Osteoblast (primary cell): Measurements from ENCODE around the gene SERPINF2. TPM values are rescaled to one million over a fixed set of nuclear protein-coding genes. Genes with fewer than 3 reads are reported as not detected.
"Not testable (repeated sequence)": the region's sequence is repeated elsewhere in the genome, so short reads cannot be mapped to it uniquely, and the experiment has no call there.

Experiments
- DNase-seq: peaks from one replicate; pipeline ENCODE4 v3.0.0; 2011; ENCODE audit warnings: low spot score, mixed read lengths; ENCODE audit not compliant: insufficient read length; ENCODE audit errors: missing footprints
- H2AFZ ChIP-seq: 2 replicates; pipeline ENCODE4 v1.6.0; 2011; ENCODE audit warnings: mild to moderate bottlenecking, low read length
- H3K27ac ChIP-seq: 2 replicates; pipeline ENCODE4 v1.5.1; 2011; ENCODE audit warnings: mild to moderate bottlenecking, low read depth, low read length, moderate library complexity
- H3K27me3 ChIP-seq: 2 replicates; pipeline ENCODE4 v1.6.0; 2012; ENCODE audit warnings: mild to moderate bottlenecking, control low read depth, inconsistent platforms, low read length, moderate library complexity; ENCODE audit not compliant: insufficient read depth
- H3K36me3 ChIP-seq: 2 replicates; pipeline ENCODE4 v1.5.1; 2011; ENCODE audit warnings: mild to moderate bottlenecking, low read length, control low read depth, moderate library complexity; ENCODE audit not compliant: insufficient read depth
- H3K4me1 ChIP-seq: 2 replicates; pipeline ENCODE4 v1.5.1; 2011; ENCODE audit warnings: mild to moderate bottlenecking, low read length, control low read depth, moderate library complexity; ENCODE audit not compliant: insufficient read depth
- H3K4me2 ChIP-seq: 2 replicates; pipeline ENCODE4 v1.6.0; 2011; ENCODE audit warnings: mild to moderate bottlenecking, low read length; ENCODE audit not compliant: insufficient read depth
- H3K4me3 ChIP-seq: fragments of 200-600 bp; sonication (generic); 3 replicates; pipeline ENCODE4 v1.5.1; 2012; ENCODE audit warnings: mild to moderate bottlenecking, low read length, inconsistent platforms; ENCODE audit not compliant: insufficient read depth
- H3K79me2 ChIP-seq: 2 replicates; pipeline ENCODE4 v1.6.0; 2012; ENCODE audit warnings: mild to moderate bottlenecking, low read length, control low read depth, inconsistent platforms; ENCODE audit not compliant: insufficient read depth
- H3K9me3 ChIP-seq: 2 replicates; pipeline ENCODE4 v1.5.1; 2011; ENCODE audit warnings: low read depth, low read length, control low read depth
- H4K20me1 ChIP-seq: 2 replicates; pipeline ENCODE4 v1.6.0; 2012; ENCODE audit warnings: mild to moderate bottlenecking, low read length, control low read depth; ENCODE audit not compliant: insufficient read depth
- total RNA-seq: library from RNA; depleted of rRNA; stranded (reverse); fragments of >200 nt; gene quantifications from 2 replicates; pipeline ENCODE4 v1.2.3, GENCODE V29; 2012
- TF ChIP-seq, protein P1 (sequence below): IDR thresholded peaks from 2 replicates; pipeline ENCODE4 v1.5.1; 2011; ENCODE audit warnings: mild to moderate bottlenecking, low read depth, low read length, moderate library complexity; ENCODE audit errors: extremely low read depth

Gene SERPINF2
- total RNA-seq, 1 donor, result under 0.01 TPM

DNA sequence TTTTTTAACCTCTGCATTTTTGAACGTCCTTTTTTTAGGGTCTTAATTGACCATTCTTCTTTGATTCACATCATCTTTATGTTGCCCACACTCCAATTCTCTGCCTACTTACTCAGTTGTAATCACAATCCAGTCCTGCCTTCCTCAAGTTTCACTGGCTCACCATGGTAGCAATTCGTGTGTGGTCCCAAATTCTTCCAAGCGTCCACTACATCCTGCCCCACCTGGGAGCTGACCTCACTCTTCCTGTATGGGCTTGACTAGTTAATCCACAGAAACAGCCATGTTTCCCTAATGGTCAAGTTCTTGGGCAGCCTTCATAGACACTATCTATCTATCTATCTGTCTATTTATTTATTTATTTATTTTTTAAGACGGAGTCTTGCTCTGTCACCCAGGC, 39.6 kb upstream of the SERPINF2 start:
- Histone ChIP-seq H3K9me3 (no peaks in the 10 kb centered on the region), H3K36me3 (no peaks in the 10 kb centered on the region), H2AFZ (no peak overlapping the region), H3K27ac (no peak overlapping the region), H3K27me3 (no peaks in the 10 kb centered on the region), H4K20me1 (peaks cover 3% of the 10 kb centered on the region), H3K4me2 (no peak overlapping the region), H3K4me1 (no peaks in the 10 kb centered on the region), H3K4me3 (no peak overlapping the region), H3K79me2 (no peaks in the 10 kb centered on the region)
- TF ChIP-seq, protein P1, sequence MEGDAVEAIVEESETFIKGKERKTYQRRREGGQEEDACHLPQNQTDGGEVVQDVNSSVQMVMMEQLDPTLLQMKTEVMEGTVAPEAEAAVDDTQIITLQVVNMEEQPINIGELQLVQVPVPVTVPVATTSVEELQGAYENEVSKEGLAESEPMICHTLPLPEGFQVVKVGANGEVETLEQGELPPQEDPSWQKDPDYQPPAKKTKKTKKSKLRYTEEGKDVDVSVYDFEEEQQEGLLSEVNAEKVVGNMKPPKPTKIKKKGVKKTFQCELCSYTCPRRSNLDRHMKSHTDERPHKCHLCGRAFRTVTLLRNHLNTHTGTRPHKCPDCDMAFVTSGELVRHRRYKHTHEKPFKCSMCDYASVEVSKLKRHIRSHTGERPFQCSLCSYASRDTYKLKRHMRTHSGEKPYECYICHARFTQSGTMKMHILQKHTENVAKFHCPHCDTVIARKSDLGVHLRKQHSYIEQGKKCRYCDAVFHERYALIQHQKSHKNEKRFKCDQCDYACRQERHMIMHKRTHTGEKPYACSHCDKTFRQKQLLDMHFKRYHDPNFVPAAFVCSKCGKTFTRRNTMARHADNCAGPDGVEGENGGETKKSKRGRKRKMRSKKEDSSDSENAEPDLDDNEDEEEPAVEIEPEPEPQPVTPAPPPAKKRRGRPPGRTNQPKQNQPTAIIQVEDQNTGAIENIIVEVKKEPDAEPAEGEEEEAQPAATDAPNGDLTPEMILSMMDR, result no peak
- peak; percentile 19 for DNase-seq

DNA sequence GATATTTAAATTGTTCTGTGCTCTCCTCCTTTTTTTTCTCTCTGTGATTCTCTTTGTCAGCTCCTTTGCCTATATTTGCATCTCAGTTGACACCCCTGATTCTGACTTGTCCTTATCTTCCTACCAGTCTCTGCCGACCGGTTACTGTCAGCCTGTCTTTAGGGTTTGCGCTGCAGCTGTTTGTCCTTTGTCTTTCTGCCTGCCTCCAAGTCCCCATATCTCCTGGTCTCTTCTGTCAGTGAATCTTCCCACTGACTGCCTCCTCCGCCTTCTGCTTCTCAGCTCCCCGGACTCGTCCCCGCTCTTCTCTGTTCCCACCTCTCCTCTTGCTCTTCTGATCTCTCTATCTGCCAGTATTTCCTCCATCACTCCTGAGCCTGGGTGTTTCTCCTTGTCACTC, 37.7 kb upstream of the SERPINF2 start:
- Histone ChIP-seq H3K36me3 (no peaks in the 10 kb centered on the region), H3K79me2 (no peaks in the 10 kb centered on the region), H3K4me2 (no peak overlapping the region), H2AFZ (no peak overlapping the region), H3K9me3 (no peaks in the 10 kb centered on the region), H4K20me1 (peaks cover 3% of the 10 kb centered on the region), H3K4me3 (no peak overlapping the region), H3K27me3 (no peaks in the 10 kb centered on the region), H3K4me1 (no peaks in the 10 kb centered on the region), H3K27ac (no peak overlapping the region)
- DNase-seq, result no peak
- TF ChIP-seq, protein P1, result no peak

DNA sequence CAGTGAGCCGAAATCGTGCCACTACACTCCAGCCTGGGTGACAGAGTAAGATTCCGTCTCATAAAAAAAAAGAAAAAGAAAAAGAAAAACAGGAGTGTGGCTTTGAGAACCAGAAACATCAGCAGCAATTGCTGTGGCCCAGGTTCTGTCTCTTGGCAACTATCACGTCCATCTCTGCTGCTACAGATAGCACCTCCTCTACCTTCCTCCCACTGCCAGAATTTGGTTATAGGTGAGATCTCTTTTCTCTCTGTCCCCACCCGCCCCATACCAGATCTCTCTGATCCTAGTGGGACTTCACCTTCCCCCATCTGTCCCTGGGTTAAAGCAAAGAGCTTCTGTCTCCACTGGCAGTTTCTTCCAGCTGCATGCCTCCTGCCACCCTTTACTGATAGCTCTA, 35.6 kb upstream of the SERPINF2 start:
- no peak overlapping the region for H2AFZ ChIP-seq
- H3K9me3 ChIP-seq, result no peaks in the 10 kb centered on the region
- TF ChIP-seq, protein P1, result no peak
- peaks cover 7% of the 10 kb centered on the region for H3K36me3 ChIP-seq
- DNase-seq, result peak; percentile 67
- peaks cover 18% of the 10 kb centered on the region for H3K4me1 ChIP-seq
- peaks cover 6% of the 10 kb centered on the region for H3K79me2 ChIP-seq
- H4K20me1 ChIP-seq, result peaks cover 20% of the 10 kb centered on the region
- no peak overlapping the region for H3K27ac ChIP-seq
- H3K27me3 ChIP-seq, result no peaks in the 10 kb centered on the region
- H3K4me2 ChIP-seq, result no peak overlapping the region
- H3K4me3 ChIP-seq, result no peak overlapping the region

DNA sequence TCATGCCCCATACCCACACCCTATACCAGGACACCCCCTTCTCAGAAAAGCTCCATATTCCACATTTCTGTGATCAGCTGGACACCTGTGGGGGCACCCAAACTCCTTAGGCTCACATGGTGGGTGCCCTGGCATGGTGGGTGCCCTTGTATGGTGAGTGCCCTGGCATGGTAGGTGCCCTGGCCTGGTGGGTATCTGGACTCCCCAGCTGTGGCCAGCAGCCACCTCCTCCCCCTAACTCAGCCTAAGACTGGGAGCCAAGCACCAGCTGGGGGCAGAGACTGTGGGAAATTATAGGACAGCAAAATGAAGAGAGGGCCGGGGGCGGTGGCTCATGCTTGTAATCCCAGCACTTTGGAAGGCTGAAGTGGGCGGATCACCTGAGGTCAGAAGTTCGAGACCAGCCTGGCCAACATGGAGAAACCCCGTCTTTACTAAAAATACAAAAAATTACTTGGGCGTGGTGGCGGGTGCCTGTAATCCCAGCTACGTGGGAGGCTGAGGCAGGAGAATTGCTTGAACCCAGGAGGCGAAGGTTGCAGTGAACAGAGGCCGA, 33.8 kb upstream of the SERPINF2 start:
- not testable (repeated sequence) for H3K4me3 ChIP-seq, H3K27me3 ChIP-seq, H3K27ac ChIP-seq, H3K4me2 ChIP-seq, H3K9me3 ChIP-seq, H2AFZ ChIP-seq
- H3K79me2 ChIP-seq, result peaks cover 24% of the 10 kb centered on the region
- H3K4me1 ChIP-seq, result peaks cover 35% of the 10 kb centered on the region
- H3K36me3 ChIP-seq, result peaks cover 25% of the 10 kb centered on the region
- peaks cover 38% of the 10 kb centered on the region for H4K20me1 ChIP-seq
- peak; percentile 45 for DNase-seq
